Measurements from ENCODE around the gene CASP6.
"Not testable (repeated sequence)": the region's sequence is repeated elsewhere in the genome, so short reads cannot be mapped to it uniquely, and the experiment has no call there.

Gene CASP6

GRCh38 chr4:109719604-109720003 lies 16.4 kb upstream of the CASP6 start:
- DNase-seq (ENCODE audit: low read depth) = no peak

- DNase-seq (ENCODE audit: low read depth) = no peak
Observed at GRCh38 chr4:109718759-109719158, 15.5 kb upstream of the CASP6 start.

- no peak for DNase-seq (ENCODE audit: low read depth)
Observed at GRCh38 chr4:109713500-109713899, 10.3 kb upstream of the CASP6 start.

- DNase-seq (ENCODE audit: low read depth) = no peak
Observed at GRCh38 chr4:109708990-109709389, 5.7 kb upstream of the CASP6 start.

- DNase-seq (ENCODE audit: low read depth) = no peak
Observed at GRCh38 chr4:109708435-109708834, 5.2 kb upstream of the CASP6 start.

GRCh38 chr4:109703664-109704361 lies 568 bp upstream of the CASP6 start:
- DNase-seq (ENCODE audit: low read depth) = peak; percentile 25

GRCh38 chr4:109701566-109702410 lies 1.5 kb downstream of the CASP6 start:
- DNase-seq (ENCODE audit: low read depth) = peak; percentile 2

- no peak for DNase-seq (ENCODE audit: low read depth)
Observed at GRCh38 chr4:109699553-109700225, 3.6 kb downstream of the CASP6 start.

GRCh38 chr4:109698656-109699055 lies 4.6 kb downstream of the CASP6 start:
- no peak for DNase-seq (ENCODE audit: low read depth)

GRCh38 chr4:109691411-109691920 lies 11.8 kb downstream of the CASP6 start:
- DNase-seq (ENCODE audit: low read depth) = peak; percentile 43

- no peak for DNase-seq (ENCODE audit: low read depth)
Observed at GRCh38 chr4:109690690-109691410, 12.4 kb downstream of the CASP6 start.

- DNase-seq (ENCODE audit: low read depth) = no peak
Observed at GRCh38 chr4:109684727-109685126, 18.5 kb downstream of the CASP6 start.

- no peak for DNase-seq (ENCODE audit: low read depth)
Observed at GRCh38 chr4:109683621-109684253, 19.5 kb downstream of the CASP6 start.

- DNase-seq (ENCODE audit: low read depth) = no peak
Observed at GRCh38 chr4:109682875-109683274, 20.4 kb downstream of the CASP6 start.

GRCh38 chr4:109678925-109679324 lies 24.3 kb downstream of the CASP6 start:
- not testable (repeated sequence) for DNase-seq (ENCODE audit: low read depth)

GRCh38 chr4:109678472-109678871 lies 24.8 kb downstream of the CASP6 start:
- not testable (repeated sequence) for DNase-seq (ENCODE audit: low read depth)

GRCh38 chr4:109676886-109677285 lies 26.4 kb downstream of the CASP6 start:
- peak; percentile 6 for DNase-seq (ENCODE audit: low read depth)

GRCh38 chr4:109675843-109676242 lies 27.4 kb downstream of the CASP6 start:
- no peak for DNase-seq (ENCODE audit: low read depth)

- DNase-seq (ENCODE audit: low read depth) = no peak
Observed at GRCh38 chr4:109675181-109675580, 28.1 kb downstream of the CASP6 start.

- DNase-seq (ENCODE audit: low read depth) = no peak
Observed at GRCh38 chr4:109673303-109673702, 29.9 kb downstream of the CASP6 start.

- no peak for DNase-seq (ENCODE audit: low read depth)
Observed at GRCh38 chr4:109672169-109672930, 30.9 kb downstream of the CASP6 start.
